Measurements from ENCODE around the gene ERFL. TPM values are rescaled to one million over a fixed set of nuclear protein-coding genes. Genes with fewer than 3 reads are reported as not detected.
A peak's percentile ranks its signal among the peaks of the same experiment; 100 is the strongest.

Gene ERFL
- total RNA-seq, 1 donor from 2014 or later = 3.4 TPM

DNA sequence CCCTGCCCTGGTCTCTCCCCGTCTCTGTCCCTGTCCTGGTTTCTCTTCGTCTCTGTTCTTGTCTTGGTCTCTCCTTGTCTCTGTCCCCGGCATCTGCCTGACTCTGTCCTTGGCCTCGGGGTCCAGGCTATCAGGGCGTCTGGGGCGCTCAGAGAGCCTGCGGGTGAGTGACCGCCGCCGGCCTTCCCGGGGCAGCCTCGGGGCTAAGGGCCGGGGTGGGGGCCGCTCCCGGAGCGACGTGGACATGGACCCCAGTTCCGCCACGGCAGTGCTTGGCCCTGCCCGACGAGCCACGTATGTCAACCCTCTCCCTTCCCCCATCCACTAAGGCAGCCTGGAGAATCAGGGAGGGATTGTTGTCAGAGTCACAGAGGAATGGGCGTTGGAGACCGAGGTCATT lies 30.4 kb downstream of the ERFL start:
- DNase-seq (ENCODE audit: low spot score) = no peak

DNA sequence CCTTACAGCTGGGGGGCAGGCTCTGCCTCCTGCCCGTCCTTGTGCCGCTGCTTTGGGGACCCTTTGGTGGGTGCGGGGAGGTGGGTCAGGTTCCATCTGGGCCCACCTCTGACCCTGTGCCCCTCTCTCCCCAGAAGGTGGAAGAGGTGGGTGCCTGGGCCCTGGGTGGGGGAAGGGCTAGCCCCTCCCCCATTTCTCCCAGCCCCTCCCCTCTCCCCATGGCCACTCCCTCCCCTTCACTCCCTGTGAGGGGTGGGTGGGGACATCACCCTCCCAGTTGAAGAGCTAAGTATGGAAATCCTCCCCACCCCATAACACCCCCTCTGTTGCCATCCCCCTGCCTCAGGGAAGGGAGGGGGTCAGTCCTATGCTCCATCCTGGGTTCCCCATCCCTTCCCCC lies 31.1 kb downstream of the ERFL start:
- no peak for DNase-seq (ENCODE audit: low spot score)

DNA sequence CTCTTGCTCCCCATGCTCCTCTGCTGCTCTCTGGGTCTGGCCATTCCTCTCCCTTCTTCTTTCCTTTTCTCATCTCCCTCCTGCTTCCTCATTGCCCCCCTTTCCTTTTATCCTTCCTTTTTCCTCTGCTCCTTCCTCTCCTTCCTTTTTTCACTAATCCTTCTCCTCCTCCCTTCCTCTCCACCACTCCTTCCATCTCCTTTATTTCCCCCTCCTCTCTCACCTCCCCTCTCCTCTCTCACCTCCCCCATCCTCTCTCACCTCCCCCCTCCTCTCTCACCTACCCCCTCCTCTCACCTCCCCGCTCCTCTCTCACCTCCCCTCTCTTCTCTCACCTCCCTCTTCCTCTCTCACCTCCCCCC lies 31.7 kb downstream of the ERFL start:
- DNase-seq (ENCODE audit: low spot score) = no peak

DNA sequence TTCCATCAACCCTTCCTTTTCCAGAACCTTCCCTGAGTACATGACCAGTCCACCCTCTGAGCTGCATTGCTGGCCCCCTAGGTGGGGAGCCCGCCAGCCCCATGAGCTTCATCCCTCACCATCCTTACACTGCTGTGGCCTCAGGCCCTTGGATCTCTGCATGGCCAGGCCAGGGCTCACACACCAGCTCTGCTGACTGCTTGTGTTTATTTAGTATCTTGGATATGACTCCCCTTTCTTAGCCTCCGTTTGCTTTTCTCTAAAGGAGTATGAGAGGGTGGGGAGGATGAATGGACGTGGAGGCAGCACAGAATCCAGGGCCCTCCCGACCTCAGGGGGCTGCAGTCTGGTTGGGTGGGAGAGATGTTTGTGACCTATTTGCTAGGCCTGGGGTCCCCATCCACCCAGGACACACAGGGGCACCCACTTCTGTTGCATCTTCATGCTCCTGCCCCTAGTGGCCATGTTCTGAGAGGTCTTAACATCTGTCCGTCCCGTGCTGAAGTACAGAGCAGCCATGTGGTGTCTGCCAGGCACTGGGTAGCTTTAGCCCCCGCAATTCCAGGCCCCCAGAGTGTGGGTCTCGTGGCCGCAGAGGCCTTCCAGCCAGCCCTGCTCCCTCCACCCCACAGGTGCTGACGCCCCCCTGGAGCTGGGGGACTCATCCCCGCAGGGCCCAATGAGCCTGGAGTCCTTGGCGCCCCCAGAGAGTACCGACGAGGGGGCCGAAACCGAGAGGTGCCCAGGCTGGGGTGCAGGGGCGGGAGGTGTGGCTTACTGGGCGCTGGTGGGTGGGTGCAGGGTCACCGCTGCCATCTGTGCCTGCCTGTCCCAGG lies 32.3 kb downstream of the ERFL start:
- no peak for DNase-seq (ENCODE audit: low spot score)

DNA sequence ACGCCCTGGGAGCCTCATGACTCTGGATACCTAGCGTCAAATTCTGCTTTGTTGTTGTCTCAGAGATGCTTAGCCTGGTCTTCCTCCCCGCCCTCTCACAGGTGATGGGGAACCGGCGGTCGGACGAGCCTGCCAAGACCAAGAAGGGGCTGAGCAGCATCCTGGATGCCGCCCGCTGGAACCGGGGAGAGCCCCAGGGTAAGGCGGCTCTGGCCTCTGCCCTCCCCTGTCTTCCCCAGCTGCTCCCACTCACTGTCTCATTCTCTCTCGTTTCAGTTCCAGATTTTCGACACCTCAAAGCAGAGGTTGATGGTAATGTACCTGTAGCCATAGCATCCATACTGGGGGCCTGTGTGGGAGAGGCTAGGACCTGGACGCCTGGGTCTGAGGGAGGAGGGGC lies 33.9 kb downstream of the ERFL start:
- DNase-seq (ENCODE audit: low spot score) = no peak

DNA sequence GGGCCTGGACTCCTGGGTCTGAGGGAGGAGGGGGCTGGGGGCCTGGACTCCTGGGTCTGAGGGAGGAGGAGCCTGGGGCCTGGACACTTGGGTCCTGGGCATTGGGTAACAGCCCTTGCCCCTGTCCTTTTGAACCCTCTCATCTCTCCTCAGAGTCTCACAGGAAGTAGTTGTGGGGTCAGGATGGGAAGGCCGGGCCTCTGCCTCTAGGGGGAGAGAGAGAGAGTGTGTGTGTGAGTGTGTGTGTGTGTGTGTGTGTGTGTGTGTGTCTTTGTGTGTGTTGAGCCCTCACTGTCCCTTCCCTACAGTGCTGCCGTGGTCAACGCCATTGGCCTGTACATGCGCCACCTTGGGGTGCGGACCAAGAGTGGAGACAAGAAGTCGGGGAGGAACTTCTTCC lies 34.4 kb downstream of the ERFL start:
- no peak for DNase-seq (ENCODE audit: low spot score)

DNA sequence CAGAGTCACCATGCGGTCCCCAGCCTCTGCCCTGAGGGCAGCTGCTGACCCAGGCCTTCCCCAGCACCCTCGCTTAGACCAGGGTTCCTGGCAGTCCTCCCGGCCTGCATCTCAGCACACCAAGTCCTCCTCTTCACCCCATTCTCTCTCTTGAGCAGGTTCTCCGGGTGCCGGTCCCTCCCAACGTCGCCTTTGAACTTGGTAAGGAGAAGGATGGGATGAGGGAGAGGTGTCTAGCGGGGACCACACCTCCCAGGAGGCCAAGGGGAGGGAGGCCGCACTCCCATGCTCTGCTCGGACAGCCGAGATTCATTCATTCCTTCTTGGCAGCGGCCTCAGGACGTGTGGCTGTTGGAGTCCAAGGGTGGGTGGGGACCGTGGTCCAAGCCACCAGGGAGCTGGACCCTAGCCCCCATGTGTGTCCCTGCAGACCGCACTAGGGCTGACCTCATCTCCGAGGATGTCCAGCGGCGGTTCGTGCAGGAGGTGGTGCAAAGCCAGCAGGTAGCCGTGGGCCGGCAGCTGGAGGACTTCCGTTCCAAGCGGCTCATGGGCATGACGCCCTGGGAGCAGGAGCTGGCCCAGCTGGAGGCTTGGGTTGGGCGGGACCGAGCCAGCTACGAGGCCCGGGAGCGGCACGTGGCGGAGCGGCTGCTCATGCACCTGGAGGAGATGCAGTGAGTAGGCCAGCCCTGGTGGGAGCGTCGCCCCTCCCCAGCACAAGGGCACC lies 35.9 kb downstream of the ERFL start:
- DNase-seq (ENCODE audit: low spot score) = no peak

DNA sequence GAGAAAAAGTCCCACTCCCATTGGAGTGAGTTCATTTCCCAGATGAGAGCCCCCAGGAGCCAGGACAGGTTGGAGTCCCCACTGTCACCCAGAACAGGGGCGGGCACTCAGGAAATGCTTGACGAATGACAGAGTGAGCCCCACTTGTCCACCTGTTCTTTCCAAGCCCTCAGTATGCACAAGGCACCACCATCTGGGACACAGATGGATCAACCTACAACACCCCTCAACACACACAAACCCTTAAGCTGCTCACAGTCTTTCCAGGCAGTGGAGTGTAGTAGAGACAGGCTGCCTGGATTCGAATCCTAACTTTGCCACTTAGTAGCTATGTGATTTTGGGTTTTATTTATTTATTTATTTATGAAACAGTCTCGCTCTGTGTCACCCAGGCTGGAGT lies 37.3 kb downstream of the ERFL start:
- DNase-seq (ENCODE audit: low spot score) = no peak

DNA sequence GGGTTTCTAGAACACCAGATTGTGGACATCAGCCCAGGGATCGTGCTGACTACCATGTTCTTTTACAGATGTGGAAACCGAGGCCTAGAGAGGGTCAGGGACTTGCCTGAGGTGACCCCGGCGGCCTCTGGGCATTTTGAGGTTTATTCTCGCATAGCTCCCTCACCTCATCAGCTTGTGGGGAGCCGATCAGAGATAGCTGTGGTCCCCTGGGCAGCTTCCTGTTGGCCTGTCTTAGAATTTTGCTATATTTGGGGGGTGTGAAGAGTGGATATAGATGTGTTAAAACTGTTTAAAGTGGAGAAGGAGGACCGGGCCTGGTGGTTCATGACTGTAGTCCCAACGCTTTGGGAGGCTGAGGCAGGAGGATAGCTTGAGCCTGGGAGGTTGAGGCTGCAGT lies 38.4 kb downstream of the ERFL start:
- no peak for DNase-seq (ENCODE audit: low spot score)

DNA sequence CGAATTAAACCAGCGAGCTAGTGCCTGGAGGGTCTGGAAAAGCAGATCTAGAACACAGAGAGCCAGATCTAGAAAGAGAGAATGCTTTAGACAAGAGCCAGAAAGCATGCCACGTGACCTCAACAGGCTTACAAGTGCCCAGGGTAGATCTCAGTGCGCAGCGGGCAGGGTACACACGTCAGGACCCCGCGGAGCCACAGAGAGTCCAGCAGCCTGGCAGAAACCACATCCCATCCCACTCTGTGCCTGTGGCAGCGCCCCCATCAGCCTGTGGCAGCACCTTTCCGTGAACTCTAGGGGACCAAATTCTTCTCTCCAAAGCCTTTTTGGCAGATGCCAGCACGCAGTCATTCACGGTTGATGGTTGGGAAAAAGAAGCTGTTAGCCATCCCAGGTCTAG lies 39.3 kb downstream of the ERFL start:
- no peak for DNase-seq (ENCODE audit: low spot score)

DNA sequence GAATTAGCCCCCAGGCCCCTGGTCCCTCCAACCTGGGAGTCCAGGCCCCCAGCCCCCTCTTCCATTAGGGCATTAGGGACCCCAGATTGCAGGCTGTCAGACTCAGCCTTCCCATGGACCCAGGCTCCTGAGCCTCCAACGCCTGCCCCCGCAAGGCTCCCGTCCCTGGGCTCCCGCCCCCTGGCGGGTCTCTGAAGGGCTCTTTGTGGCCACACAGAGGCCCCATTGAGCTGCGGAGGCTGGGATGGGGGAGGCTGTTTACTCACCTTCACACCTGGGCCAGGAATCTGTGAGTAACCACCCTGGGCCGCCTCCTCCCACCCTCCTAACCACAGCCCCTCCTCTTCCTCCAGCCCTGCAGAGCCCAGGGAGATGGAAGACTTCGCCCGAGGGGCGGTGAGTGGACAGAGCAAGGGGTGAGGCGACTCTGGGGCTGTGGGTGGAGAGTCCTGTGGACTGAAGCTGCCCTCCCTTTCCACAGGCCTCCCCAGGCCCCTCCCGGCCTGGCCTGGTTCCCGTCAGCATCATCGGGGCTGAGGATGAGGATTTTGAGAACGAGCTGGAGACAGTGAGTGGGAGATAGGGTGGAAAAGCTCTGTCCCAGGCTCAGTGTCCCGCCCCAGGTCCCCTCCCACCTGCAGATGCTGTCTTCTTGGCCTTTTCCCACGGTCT lies 40.4 kb downstream of the ERFL start:
- peak; percentile 60 for DNase-seq (ENCODE audit: low spot score)

DNA sequence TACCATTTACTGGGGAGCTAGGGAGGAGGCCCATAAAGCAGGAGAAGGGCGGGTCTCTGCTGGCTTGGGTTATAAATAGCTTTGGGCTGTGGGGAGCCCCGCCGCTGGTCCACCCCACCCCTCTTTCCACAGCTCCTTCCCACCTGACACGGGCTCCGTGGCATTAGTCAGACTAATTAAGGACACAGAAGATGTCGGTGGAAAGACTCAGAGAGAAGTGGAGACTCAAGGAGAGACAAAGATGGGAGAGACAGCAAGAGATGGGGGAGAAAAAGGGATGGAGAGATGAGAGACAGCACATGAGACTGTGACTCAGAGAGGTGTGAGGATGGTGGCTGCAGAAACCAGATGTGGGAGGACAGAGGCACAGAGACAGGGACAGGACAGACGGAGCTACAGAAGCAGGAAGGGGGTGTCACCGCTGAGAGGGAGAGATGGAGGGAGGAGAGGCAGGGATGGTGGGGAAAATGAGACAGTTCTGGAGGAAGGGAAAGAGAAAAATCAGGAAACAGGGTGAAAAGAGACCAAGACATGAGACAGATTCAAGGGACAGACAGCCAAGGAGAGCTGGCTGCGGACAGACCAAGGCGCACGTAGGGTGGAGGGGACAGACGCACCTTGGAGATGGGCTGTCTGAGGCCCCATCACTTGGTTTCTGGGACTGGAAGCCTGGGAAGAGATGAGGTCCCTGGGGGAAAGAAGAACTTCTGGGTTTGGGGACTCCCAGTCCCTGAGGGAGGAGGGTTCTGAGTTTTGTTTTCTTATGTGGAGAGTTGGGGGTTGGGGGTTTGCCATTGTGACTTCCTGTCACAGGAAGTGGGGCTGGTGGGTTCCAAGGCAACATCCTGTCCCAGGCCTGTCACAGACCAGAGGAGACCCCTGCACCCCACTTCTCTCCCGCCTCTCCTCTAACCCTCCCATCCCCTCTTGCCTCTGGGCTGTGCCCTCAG lies 41.2 kb downstream of the ERFL start:
- DNase-seq (ENCODE audit: low spot score) = peak; percentile 29

DNA sequence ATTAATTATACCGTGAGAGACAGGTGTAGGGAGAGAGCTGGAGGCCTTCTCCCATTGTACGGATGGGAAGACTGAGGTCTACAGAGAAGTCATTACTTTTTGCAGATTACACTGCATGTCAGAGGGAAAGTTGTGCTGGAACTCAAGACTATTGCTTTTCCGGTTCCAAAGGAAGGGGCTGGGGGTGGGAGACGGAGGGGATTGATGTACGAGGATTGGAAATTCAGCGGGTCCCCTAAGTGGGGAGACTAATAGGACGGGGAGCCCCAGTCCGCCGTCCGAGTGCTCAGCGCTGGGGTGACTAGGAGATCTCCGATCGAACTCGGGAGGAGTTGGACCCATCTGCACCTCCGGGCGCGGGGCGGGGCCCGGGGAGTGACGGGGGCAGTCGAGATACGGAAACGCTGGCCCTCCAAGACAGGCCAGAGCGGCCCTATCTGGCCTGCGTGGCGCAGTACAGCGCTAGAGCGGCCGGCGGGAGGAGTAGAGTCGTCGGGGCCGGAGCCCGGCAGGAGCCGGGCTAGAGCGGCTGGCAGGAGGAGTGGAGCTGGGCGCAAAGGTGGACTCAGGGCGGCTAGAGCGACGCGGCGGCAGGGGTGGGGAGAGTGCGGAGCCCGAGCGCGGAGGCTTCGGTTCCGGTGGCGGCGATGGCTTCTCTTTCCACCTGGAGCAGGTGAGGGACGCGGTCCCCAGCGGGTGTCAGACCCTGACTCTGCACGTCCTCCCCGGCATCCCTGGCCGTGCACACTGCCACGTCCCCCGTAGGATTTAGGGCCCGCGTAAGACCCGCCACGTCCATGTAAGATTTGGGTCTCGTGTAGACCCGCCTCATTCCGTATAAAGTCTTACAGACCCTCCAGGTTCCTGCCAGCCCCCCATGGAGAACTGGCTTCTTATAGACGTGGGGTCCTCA lies 44.2 kb downstream of the ERFL start:
- DNase-seq (ENCODE audit: low spot score) = peak; percentile 96

DNA sequence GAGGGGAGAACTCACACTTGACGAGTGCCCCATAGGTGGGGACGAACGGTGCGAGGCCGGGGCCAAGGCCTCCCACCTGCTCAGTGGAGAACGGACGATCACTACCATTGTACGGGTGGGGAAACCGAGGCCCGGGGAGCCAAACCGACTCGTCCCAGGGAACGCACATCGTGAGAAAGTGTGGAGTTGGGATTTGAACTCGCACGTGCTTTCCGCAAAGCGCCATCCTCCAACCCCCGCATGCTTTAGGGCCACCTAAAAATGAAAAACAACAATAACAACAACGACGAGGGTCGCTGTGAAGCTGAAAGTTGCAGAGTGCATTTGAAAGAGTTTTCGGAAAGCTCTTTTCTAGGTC lies 44.8 kb downstream of the ERFL start:
- no peak for DNase-seq (ENCODE audit: low spot score)

DNA sequence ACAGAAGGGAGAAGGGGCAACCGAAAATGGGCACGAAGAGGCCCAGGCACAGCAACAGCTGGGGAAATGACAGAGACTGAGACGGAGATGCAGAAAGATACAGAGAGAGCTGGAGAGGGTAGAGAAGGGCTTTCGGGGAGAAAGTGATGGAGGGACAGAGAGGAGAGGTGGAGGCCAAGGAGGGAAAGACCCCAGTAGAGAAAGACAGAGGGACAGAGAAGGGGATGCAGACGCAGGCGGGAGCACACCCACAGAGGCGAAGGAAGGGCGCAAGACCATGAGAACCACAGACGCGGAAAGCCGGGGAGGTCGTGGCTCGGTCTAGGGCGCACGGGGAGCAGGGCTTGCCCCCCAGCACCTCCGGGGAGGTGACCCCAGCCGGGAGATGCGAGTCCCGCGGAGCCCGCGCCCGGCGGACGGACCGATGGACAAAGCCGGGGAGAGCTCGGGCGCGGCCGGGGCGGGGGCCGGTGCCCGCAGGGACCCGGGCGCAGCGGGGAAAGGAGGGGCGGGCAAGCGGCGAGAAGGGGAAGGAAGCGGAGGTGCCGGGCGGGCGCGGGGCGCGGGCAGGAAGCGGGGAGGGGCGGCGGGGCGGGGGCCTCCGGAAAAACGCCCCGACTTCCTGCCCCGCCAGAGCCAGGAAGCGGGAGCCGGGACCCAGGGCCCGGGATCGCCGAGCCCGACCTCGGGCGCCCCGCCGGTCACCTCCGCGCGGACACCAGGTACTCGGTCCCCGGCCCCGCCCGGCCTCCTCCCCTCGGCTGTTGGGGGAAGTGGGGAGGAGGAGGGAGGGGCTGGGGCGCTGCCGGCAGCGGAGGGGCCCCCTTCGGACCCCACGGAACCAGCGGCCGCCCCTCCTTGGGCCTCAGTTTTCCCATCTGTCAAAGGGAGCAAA lies 45.4 kb downstream of the ERFL start, which contains the start of gene ARHGEF1:
TSS of gene ARHGEF1 (plus strand) at position 617 of the 895 bp plus-strand sequence. CDS start 4,899 bp downstream, outside the sequence.
- no peak for DNase-seq (ENCODE audit: low spot score)

DNA sequence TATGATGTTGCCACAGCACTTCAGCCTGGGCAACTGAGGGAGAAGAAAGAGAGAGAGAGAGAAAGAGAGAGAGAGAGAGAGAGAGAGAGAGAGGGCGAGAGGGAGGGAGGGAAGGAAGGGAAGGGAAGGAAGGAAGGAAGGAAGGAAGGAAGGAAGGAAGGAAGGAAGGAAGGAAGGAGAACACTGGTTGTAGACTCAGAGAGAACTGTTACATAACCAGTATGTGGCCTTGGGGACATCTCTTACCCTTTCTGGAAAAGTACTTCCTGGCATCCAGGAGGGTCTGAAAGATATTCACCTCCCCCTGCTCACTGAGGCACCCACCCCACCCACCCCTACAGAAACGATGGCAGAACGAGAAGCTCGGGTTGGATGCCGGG lies 47.9 kb downstream of the ERFL start:
- no peak for DNase-seq (ENCODE audit: low spot score)

DNA sequence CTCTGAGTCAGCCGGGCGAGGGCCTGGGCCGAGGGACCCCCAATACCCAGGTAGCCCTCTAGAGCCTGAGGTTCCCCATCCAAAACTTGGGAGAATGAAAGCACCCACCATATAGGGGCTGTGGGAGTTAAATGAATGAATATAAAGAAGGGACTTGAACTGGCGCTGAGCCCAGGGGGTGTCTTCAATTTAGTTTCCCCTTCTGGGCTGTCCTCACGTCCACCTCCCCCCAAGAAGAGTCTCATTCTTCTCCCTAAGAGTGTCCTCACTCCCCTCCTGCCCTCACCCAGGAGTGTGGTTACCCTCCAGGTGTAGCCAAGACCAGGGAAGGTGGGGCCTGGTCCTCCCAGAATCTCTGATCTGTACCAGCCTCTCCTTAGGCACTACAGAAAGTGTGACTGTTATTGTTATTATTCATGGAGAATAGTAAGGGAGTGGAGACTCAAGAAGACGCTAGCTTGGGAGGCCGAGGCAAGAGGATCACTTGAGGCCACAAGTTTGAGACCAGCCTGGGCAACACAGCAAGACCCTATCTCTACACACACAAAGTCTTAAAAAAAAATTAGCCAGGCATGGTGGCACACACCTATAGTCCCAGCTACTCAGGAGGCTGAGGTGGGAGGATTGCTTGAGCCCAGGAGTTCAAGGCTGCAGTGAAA lies 48.5 kb downstream of the ERFL start:
- no peak for DNase-seq (ENCODE audit: low spot score)

DNA sequence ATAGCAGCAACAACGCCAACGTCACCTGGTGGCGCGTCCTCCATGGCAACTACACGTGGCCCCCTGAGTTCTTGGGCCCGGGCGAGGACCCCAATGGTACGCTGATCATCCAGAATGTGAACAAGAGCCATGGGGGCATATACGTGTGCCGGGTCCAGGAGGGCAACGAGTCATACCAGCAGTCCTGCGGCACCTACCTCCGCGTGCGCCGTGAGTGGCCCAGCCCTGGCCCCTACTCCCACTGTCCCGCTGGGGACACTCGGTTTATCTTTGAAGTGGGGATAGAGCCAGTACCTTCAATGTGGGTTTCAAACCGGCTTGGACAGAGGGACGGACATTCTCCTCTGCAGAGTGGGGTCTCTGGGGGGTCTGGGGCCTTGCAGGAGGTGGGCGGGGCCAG lies 49.2 kb downstream of the ERFL start:
- DNase-seq (ENCODE audit: low spot score) = no peak

All from mucosa of gallbladder (tissue), 1 donor.